Measurements from ENCODE around the gene PLA2G2A.
"Not testable (repeated sequence)": the region's sequence is repeated elsewhere in the genome, so short reads cannot be mapped to it uniquely, and the experiment has no call there.

PLA2G2A gene, protein sequence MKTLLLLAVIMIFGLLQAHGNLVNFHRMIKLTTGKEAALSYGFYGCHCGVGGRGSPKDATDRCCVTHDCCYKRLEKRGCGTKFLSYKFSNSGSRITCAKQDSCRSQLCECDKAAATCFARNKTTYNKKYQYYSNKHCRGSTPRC

DNA sequence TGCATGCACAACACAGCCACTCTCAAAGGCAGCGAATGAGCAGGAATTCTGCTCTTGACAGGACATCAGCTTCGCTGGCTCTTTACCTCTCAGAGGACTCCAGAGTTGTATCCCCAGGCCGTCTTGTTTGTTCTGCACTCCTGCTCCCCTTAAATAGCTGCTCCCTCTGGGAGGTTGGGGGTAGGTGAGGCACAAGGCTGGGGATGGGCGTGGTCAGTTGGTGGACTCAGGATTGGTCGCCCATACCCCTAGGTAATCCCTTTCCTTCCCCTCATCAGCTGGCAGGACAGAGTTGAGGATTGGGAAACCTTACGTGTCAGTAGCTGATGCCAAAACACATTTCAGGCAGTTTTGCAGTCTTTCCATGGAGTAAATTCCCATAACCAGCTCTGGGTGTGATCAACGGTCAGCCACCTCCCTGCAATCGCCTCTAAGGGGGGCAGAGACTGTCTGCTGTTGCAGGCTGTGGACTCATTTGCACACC is at the start of gene PLA2G2A:
Gene PLA2G2A (minus strand): TSS at position 125 of the 484 bp plus-strand sequence. CDS start 845 bp downstream, outside the sequence.
- no peak for DNase-seq

DNA sequence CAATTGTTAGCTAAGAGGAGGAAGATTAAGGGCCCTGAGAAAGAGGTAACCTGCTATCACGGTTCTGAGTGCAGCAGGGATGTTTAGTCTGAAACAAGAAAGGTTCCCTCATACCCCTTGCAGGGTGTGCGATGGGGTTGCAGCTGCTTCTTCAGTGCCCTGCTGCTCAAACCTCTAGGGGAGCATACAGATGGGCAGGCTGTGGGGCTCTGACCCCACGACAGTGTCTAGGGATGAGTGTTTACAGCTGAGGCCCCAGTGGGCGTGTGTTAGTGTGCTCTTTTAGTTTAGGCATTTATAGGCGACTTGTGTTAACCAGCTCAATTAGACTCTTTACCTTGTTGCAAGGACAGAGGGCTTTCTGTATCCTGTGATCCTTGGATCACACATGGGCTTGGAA is 49.3 kb upstream of the PLA2G2A start:
- DNase-seq, result no peak

DNA sequence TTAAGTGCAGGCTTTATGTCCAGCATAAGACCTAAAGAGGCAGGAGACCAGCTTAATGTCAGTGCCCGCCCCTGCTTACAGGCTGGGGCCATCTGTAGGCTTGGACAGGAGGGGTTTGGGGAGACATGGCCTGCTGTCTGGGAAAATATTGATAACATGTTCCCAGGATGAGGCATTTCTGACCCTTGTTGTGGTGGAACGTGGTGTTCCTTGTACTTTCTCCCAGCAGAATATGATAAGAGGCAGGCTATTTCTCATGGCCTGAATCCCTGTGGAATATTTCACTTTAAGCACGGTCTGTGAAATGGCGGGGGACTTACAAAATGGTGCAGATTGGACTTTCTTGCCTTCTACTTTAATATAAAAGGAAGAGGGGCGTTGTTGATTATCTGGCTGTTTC is 48.7 kb upstream of the PLA2G2A start:
- DNase-seq, result no peak

DNA sequence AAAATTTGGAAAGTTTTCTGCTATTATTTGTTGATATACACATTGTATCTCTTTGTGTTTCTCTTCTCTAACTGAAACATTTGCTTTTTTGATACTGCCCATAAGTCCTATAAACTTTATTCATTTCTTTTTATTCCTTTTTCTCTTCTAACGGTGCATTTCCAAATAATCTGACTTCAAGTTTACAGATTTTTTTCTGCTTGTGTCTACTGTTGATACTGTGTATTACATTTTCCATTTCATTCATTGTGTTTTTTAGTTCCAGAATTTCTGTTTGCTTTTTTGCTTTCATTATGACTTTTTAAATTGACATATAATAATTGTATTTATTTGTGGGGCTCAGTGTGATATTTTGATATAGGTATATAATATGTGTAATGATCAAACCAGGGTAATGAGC is 38.3 kb upstream of the PLA2G2A start:
- DNase-seq, result no peak

DNA sequence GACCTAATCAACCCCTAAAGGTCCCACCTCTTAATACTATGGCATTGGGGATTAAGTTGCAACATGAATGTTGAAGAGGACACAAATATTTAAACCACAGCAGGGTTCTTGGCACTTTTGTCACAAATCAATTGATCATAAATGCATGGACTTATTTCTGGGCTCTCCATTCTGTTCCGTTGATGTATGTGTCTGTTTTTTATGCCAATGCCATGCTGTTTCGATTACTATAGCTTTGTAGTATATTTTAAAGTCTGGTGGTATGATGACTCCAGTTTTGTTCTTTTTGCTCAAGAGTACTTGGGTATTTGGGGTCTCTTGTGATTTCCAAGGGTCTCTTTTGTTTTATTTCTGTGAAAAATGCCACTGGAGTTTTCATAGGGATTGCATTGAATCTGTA is 34.7 kb upstream of the PLA2G2A start:
- DNase-seq, result no peak

DNA sequence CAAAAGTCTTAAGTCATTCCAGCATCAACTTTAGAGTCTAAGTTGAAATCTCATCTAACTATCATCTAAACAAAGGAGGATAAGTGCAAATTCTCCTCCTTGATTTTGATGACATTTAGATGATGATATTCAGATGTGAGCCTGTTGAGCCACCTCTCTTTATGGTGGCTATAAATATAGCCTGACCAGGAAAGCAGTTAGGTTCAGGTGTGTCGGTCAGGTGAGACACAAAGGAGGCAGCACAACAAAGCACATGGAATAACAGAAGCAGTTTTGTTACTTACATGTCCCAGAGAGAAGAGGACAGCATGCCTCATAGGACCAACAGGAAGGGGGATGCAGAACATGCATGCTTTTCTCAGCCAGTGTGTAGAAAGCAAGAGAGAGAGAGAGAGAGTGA is 30.6 kb upstream of the PLA2G2A start:
- no peak for DNase-seq

DNA sequence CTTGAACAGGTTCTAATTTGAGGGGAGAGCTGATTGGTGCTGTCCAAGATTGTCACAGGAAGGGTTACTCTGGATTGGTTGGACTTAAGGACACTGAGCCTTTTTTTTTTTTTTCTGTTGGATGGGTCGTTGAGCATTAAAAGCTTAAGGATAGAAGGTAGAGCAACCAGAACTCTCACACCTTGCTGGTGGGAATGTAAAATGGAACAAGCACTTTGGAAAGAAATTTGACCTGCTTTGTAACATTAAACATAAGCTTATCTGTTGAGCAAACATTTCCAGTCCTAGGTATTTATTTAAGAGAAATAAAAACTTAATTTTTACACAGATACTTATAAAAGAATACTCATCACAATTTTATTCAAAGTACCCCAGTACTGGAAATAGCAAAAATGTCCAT is 29.8 kb upstream of the PLA2G2A start:
- no peak for DNase-seq

DNA sequence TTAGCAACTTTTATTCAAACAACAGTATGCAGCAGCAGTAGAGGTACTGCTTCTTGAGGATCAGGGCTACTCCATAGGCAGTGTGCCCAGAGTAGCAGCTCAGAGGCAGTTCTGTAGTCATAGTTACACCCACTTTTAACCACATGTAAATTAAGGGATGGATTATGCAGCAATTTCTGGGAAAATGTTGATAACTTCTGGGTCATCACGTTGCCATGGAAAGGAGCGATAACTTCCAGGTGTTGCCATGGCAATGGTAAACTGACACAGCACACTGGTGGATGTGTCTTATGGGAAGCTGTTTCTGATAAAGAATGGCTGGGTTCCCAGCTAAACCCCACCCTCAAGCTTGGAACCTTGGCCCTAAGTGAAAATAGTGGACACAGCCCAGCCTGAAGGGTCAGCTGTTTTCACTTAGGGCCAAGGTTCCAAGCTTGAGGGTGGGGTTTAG is 29.0 kb upstream of the PLA2G2A start:
- DNase-seq, result no peak

DNA sequence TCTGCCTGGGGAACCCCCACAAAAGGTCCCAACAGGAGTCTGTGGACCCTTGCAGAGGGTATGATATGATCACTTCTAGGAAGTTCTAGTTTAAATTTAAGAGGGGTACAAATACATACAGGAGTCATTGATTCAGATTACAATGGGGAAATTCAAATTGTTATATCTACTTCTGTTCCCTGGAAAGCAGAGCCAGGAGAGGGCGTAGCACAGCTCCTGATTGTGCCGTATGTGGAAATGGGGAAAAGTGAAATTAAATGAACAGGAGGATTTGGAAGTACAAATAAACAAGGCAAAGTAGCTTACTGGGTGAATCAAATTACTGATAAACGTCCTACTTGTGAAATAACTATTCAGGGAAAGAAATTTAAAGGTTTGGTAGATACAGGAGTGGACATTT is 19.4 kb upstream of the PLA2G2A start:
- DNase-seq, result not testable (repeated sequence)

DNA sequence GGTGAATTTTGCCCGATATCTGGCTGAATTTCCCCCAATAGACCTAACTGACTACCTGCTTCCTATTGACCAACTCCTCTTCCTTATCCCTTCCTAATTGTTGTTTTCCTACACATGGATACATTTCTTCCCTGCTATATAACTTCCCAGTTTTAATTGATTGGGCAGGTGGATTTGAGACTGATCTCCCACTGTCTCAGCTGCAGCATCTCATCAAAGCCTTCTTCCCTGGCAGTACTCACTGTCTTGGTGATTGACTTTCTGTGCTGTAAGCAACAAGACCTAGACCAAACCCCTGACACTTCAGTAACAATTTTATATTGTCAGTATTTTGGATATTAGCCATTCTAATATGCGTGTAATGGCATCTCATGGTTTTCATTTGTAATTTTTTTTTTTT is 11.3 kb upstream of the PLA2G2A start:
- DNase-seq, result no peak

DNA sequence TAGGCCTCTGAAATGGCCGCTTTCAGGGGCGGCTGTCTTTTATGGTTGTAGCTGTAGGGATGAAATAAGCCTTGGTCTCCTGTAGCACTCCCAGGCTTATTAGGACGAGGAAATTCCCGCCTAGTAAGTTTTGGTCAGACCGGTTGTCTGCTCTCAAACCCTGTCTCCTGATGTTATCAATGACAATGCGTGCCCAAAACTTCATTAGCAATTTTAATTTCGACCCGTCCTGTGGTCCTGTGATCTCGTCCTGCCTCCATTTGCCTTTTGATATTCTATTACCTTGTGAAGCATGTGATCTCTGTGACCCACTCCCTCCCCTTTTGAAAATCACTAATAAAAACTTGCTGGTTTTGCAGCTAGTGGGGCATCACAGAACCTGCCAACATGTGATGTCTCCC is 10.8 kb upstream of the PLA2G2A start:
- not testable (repeated sequence) for DNase-seq

DNA sequence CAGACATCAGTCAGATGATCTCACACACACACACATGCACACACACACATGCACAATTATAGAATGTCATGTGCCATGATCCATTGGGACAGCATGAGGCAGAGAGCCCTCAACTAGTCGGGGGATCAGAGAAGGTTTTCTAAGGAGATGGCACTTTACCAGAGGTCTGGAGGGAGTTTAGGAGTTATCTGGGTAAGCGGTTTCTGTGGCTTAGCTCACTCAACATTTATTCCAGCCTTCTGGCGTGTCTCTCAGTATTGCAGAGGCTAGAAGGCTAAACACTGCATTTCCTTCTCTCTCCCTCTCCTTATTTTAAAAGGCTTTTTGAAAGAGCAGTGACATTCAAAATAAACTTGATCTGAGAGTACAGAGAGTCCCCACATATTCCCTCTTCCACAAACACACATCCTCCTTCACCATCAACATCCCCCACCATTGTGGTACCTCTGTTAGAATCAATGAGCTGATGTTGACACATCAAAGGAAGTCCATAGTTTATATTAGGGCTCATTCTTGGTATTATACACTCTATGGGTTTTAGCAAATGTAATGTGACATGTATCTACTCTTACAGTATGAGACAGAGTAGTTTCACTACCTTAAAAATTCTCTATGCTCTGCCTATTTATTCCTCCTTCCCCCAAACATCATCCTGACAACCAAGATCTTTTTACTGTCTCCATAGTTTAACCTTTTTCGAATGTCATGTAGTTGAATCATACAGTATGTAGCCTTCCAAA is 9.0 kb upstream of the PLA2G2A start:
- no peak for DNase-seq

DNA sequence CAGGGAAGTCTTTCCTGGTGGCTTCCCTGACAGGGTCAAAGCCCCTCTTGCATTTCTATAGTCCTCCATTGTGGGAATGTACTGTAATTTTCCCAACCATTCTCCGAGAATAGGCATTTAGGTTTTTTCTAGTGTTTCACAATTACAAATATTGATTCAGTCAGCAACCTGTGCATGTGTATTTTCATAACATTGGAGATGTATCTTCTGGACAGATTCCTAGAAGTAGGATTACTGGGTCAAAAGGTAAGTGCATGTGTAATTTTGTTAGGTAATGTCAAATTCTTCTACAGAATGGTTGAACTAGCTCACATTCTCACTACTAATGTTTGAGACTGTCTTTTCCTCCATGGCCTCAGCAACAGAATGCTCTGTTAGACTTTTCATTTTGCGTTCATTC is 8.3 kb upstream of the PLA2G2A start:
- no peak for DNase-seq

DNA sequence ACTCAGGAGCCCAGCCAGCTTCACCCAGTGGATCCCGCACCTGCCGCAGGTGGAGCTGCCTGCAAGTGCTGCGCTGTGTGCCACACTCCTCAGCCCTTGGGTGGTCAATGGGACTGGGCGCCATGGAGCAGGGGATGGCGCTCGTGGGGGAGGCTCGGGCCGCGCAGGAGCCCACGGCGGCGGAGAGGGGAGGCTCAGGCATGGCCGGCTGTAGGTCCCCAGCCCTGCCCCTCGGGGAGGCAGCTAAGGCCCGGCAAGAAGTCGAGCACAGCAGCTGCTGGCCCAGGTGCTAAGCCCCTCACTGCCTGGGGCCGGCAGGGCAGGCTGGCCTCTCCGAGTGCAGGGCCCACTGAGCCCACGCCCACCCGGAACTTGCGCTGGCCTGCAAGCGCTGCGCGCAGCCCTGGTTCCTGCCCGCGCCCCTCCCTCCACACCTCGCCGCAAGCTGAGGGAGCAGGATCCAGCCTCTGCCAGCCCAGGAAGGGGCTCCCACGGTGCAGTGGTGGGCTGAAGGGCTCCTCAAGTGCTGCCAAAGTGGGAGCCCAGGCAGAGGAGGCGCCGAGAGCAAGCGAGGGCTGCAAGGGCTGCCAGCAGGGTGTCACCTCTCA is 5.1 kb upstream of the PLA2G2A start:
- not testable (repeated sequence) for DNase-seq

DNA sequence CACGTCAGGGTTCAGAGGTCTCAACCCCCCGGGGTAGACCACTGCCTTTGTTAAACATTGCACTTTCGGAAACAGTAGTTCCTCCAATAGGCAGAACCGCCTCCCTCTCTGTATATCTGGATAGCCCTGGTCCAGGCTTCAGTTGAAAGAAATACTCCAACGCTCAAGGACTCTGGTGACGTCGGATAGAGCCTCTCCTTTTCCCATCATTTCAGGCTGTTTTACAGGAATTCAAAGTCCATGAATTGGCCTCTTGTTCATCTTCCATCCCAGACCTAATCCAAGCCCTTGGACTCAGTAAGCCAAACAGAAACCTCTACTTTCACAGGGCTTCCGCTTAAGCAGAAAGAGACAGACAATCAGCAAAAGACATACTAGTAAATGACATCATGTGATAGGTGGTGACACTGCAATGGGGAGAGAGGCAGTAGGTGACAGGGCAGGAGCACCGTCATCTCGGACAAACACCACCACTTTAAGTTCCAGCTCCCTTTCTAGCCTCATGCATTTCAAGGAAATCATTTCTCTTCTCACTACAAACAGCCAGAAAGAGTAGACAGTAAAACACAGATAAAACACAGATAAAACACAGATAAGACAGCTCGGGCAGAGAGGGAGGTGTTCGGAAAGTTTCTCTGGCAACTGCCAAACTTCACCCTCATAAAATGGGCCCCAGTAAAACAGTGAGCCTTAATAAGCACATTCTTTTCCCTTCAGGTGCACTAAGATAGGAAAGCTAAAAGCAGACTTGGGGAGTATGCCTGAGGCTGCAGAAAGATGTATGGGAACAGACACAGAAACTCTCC is 2.3 kb upstream of the PLA2G2A start:
- DNase-seq, result no peak

DNA sequence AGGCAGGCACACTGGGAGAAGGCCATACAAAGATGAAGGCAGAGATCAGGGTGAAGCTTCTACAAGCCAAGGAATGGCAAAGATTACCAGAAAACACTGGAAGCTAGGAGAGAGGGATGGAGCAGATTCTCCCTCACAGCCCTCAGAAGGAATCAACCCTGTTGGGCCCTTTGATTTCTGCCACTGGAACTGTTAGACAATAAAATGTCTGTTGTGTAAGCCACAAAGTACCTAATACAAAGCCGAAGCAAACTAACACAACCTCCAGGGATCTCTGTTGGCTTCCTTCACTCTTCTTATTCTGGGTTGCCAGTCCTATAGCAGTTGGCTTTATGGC is 1.7 kb upstream of the PLA2G2A start:
- no peak for DNase-seq

DNA sequence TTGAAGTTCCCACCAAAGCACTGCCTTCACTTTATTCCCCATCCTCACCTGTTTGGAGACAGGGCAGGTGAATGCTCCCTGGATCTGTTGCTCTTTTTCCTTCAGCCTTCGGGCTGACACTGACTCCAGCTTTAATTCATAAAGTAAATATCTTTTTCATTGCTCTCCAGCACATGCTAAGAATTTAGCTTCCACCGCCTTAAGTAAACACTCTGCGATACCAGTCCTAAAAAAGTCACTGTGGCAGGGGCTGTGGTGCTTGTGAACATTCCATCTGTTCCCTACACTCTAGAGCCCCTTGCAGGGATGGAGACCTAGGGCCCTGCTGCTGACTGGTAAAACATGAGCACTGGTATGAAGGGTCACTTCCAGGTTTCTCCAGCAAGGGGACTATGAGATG is 896 bp upstream of the PLA2G2A start:
- no peak for DNase-seq

DNA sequence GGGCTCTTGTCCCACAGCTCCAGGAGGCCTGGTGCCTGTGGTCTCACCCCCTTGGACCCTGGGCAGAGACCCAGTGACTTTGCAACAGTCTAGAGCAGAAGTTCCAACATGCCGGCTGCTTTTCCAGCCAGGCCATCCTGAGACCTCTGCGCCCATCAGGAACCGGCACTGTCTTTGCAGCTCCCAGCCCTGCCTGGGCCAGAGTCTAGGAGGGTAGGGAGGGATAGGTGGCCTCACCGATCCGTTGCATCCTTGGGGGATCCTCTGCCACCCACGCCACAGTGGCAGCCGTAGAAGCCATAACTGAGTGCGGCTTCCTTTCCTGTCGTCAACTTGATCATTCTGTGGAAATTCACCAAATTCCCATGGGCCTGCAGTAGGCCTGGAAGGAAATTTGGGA is 1.3 kb downstream of the PLA2G2A start:
- DNase-seq, result no peak

DNA sequence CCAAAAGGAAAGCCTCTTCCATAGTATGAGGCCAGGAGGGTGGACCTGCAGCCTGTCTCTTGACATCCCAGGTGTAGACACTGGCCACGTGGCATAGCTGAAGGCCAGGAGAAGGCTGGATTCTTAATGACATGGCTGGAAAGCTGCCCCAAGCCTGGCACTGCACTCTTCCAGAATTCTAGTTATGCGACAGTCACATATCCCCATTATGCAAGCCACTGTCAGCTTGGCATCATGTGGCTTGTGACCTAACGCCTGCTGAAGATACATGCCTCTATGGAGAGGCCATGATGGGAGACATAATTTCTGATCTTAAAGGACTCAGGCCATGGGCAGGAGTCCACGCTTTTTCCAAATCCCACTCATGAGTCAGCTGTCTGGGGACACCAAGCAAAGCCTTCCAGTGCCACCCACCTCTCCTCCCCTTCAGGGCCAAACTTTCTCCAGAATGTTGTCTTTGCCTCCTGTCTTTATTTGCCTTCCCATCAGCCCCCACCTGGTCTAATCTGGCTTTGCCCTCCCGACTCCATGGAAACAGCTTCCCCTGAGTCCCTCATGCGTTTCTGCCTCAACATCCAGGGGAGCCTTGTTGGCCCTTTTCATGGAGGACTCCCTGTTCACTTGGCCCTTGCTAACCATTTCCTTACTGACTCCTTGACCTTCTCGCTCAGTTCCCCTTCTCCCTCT is 3.0 kb downstream of the PLA2G2A start:
- no peak for DNase-seq

DNA sequence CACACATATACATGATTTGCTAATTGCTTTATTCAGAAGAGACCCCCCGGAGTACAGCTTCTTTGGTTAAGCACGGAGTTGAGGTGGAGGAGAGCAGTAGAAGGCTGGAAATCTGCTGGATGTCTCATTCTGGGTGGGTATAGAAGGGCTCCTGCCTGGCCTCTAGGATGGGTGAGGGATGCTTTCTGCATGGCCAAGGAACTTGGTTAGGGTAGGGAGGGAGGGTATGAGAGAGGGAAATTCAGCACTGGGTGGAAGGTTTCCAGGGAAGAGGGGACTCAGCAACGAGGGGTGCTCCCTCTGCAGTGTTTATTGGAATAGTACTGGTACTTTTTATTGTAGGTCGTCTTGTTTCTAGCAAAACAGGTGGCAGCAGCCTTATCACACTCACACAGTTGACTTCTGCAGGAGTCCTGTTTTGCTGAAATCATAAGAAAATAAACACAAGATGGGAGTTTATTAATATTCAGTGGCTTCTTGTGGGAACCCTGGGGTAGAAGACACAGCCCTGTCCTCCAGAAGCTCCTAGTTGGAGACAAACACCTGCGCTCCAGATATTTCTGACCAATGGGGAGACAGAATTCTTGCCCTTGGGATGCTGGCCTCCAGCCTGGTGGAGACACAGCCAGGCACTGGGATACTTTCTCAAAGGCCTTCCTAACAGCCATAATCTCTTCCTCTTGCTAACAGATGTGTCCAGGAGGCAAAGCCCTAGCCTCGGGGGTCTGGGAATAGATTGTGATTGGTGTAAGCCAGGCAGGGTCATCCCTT is 3.8 kb downstream of the PLA2G2A start:
- no peak for DNase-seq

DNA sequence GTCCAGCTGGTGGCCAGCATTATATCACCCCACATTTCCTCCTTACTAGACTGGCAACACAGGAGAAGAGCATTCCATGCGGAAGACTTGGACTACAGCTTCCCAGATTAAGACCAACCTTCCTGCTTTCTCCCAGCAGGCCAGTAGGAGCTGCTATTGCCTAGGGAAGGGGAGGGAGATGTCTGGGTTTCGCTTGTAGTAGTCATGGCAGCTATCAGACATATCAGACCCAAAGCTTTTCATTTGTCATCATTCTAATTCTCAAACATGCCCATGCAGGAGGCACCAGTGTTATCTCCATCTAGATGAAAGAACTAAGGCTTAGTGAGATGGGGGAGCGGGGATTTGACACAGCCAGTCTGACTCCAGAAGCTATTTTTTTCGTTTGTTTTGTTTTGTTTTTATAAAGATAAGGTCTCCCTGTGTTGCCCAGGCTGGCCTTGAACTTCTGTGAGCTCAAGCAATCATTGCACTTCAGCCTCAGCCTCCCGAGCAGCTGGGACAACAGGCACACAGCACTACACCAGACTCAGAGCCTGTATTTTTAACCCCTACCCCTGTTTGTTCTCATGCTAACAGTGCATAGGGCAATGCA is 4.5 kb downstream of the PLA2G2A start:
- DNase-seq, result peak; percentile 0

DNA sequence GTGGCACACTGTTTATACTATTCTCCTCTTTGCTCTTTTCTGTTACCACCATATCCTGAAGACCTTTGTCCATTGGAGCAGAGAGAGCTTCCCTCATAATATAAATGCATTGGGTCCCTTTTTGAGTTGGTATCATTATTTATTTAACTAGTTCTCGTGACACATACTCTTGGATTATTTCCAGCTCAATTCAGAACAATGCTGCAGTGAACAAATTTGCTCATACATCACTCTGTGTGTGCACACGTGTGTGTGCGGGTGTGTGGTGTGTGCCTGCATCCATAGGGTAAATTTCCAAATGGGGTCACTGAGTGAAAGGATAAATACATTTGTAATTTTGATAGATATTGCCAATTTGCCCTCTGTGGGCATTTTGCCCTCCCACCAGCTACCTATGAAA is 5.8 kb downstream of the PLA2G2A start:
- no peak for DNase-seq

Data from NCI-H2029 treated with DMSO at 0.1 percent for 48 hours (cell line).